Hematopoietic multipotent progenitor cell (in vitro differentiated cells): ENCODE measurements around the gene PODXL2. TPM values are rescaled to one million over a fixed set of nuclear protein-coding genes. Genes with fewer than 3 reads are reported as not detected.
"Not testable (repeated sequence)": the region's sequence is repeated elsewhere in the genome, so short reads cannot be mapped to it uniquely, and the experiment has no call there.

Experiments used
- DNase-seq, 3 donors: peaks; one replicate each; pipeline ENCODE4 v3.0.0-alpha.2; 2011 to 2015; ENCODE audit warnings: low read depth in 2 of 3, low spot score in 2 of 3
- total RNA-seq: library from RNA; depleted of rRNA; stranded (reverse); fragments of >200 nt; gene quantifications from one replicate; pipeline ENCODE4 v1.2.3, GENCODE V29; 2012

The PODXL2 gene
- total RNA-seq, 1 donor, result 12.4 TPM

DNA sequence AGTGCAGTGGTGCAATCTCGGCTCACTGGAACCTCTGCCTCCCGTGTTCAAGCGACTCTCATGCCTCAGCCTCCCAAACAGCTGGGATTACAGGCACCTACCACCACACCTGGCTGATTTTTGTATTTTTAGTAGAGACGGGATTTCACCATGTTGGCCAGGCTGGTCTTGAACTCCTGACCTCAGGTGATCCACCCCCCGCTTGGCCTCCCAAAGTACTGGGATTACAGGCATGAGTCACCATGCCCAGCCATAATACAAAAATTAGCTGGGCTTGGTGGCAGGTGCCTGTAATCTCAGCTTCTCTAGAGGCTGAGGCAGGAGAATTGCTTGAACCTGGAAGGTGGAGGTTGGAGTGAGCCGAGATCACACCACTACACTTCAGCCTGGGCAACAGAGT is 26.0 kb downstream of the PODXL2 start:
- DNase-seq, result not testable (repeated sequence)

DNA sequence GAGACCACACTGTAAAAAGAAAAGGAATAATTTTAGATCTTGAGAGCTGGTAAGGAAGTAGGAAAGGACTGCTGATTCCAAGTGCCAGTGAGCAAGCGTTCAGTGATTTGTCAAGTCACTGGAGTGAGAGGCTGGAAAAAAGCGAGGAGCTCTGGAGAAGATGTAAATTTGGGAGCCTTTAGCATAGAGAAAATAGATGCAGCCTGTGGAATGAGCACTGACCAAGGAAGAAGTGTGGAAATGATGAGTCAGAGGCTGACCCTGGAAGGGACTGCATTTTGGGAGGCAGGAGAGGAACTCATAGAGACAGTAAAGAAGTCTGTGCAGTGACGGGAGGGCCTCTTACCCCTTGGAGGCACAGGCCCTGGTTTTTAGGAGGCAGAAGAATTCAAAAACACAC is 26.7 kb downstream of the PODXL2 start:
- DNase-seq, result no peak

DNA sequence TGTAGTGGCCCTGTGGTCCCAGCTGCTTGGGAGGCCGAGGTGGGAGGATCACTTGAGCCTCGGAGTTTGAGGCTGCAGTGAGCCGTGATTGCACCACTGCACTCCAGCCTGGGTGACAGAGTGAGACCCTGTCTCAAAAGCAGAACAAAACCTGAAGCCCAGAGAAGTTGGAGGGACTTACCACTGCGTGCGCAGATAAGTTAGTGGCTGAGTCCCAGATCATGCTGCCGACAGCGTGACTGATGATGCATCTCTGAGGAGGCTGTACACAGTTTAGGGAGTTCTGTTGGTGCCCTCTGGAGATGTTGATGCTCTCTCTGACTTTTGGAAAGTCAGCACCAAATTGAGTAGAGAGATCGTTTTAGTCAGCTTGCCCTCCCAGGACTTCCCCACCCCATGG is 27.9 kb downstream of the PODXL2 start:
- no peak for DNase-seq

DNA sequence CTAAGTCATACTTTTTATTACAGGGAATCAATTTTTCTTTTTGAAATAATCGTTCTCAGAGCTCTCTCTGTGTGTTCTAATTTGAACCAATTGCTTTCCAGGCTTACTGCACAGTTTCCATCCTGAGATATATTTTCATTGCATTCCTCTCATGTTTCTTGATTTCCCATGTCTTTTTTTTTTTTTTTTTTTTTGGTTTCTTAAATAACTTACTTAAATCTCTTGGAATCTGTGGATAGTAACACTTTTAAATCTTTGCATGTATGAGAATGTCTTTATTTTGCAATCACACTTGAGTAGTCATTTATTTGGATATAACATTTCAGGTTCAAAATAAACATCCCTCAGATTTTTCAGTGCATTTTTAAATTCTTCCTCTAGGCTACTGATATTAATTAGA is 29.2 kb downstream of the PODXL2 start:
- no peak for DNase-seq

- no peak for DNase-seq
Observed at GRCh38 chr3:127660621-127661251, 31.8 kb downstream of the PODXL2 start.

DNA sequence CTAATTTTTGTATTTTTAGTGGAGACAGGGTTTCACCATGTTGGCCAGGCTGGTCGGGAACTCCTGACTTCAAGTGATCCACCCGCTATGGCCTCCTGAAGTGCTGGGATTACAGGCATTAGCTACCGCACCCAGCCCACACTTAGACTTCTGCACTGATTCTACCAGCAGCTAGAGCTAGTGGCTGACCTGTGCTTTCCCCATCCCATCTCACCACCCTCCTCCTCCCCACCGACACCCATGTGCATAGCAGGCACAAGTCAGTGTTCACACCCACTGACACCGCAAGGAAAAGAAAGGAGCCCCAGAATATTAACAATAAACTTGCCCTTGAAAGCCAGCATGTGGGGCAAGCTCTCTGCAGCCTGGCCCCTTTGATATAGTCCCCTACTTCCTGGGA is 32.6 kb downstream of the PODXL2 start:
- DNase-seq, result no peak

DNA sequence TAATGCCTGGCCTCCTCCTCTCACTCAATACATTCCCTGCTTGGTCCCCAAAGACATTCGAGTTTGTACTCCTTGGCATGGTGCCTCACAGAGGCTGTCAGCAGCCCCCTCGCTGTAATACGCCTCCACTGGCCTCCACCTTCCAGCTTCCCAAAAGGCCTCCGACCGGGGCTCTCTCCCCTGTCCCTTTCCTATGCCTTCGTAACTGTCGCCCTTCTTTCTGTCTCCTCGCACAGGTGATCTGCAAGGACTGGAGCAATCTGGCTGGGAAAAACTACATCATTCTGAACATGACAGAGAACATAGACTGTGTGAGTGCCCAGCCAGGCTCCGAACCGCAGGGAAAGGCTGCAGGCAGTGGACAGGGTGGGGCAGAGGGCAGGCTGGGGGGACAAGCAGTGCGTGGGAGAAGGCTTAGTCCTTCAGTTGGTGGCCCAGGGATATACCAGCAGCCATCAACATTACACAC is 33.0 kb downstream of the PODXL2 start:
- DNase-seq, result no peak

DNA sequence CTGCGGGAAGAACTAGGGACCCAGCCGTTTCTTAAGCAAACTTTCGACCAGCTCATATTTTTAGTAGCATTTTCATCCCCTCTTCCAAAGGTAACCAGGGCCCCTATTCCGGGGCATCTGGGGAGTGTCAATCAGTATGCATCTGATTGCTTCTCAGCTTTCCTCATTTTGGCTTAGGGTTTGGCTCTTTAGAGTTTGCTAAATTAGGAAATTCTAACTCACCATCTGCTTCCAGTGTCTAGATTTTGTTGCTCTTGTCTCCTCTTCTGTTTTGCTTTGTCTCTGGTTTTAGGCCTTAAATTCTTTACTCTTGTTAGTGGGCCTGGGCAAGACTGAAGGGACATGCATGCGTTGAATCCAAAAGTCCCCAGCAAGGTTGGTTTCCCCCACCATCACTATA is 34.2 kb downstream of the PODXL2 start:
- DNase-seq, result no peak

GRCh38 chr3:127665165-127665564 is 36.2 kb downstream of the PODXL2 start:
- no peak for DNase-seq

DNA sequence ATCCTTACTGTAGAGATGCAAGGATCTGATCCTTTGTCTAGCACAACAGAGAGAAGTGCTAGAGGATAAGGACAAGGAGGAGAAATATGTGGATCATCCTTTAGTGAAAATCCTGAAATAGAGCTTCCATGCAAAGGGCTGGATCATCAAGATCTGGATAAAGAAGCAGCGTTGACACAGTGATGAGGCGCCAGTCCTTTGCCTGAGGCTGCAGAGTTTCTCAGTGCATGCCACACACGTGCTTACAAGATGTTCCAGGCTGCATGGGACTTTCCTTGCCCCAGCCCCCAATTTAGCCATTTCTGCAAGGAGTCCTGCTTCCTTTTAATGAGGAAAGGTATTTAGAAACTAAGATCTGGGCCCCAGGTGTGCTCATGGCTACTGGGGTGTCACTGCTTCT is 36.6 kb downstream of the PODXL2 start:
- DNase-seq, result no peak

- no peak for DNase-seq
Observed at GRCh38 chr3:127666676-127667075, 37.7 kb downstream of the PODXL2 start.

DNA sequence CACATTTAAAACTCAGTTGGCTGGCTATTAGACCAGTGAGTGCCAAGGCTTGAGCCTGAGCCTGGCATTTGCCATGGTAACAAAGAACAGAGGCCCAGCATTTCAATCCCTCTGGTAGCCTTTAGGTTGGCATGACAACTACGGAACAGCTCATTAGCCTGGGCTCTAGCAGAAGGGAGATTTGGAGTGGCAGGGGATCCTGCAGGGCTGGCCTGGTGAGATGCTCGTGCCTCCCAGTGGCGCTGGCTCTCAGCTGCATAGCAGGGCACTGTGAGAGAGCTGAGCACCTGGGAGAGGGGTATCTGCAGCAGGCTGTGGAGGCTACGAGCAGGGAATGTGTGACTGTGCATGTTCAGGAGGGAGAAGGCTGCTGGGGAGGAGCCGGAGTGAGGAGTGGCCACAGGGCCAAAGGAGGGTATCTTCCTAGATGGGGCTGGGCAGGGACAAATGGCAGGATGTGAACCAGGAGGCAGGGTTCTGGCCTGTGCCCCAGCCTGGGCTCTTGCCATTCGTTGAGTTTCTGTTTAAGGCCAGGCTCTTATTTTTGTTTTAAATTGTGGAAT is 38.2 kb downstream of the PODXL2 start:
- DNase-seq, result no peak

GRCh38 chr3:127668906-127669305 is 39.9 kb downstream of the PODXL2 start:
- no peak for DNase-seq

DNA sequence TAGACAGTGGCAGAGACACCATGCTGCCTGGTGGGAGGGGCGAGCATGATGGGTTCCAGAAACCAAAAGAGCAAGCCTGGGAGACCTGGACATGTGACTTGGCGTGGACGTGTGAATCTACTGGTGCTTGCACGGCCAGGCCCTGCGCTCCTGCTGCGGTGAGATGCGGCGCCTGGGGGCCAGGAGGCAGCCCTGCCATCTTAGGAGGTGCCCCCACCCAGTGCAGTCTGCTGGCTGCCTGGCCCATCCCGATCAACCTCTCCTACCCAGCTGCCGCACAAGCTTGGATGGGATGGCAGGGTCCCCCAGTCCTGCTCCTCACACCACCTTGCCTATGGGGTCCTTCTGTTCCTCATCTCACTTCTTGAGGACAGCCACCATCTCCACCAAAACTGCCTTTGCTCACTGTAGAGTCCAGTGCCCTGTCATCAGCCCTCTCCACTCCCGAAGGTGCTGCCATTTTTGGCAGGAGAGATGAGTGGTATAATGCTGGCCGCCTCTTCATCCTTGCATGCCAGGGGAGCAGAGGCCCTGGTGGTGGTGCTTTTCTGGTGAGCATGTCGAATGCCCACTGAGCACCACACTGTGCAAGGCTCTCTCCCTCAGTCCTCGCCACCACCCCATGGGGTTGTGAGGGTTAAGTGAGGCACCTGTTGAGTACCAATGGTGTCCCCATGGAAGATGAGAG is 40.7 kb downstream of the PODXL2 start:
- DNase-seq, result no peak

DNA sequence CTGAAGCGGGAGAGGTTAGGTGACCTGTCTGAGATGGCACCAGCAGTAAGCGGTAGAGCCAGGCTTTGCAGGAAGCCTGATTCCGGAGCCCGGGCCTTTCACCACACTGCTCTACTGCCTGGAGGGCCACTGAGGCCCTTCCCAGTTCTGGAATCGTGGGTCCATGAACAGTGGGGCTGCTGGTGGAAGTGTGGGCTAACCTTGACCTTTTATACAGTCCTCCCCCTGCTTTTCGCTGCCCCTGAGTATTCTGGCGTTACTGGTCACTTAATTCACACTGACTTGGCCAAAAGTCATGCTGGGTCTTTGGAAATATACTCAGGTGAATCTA is 41.2 kb downstream of the PODXL2 start:
- DNase-seq, result no peak

- no peak for DNase-seq
Observed at GRCh38 chr3:127670761-127671522, 42.0 kb downstream of the PODXL2 start.

DNA sequence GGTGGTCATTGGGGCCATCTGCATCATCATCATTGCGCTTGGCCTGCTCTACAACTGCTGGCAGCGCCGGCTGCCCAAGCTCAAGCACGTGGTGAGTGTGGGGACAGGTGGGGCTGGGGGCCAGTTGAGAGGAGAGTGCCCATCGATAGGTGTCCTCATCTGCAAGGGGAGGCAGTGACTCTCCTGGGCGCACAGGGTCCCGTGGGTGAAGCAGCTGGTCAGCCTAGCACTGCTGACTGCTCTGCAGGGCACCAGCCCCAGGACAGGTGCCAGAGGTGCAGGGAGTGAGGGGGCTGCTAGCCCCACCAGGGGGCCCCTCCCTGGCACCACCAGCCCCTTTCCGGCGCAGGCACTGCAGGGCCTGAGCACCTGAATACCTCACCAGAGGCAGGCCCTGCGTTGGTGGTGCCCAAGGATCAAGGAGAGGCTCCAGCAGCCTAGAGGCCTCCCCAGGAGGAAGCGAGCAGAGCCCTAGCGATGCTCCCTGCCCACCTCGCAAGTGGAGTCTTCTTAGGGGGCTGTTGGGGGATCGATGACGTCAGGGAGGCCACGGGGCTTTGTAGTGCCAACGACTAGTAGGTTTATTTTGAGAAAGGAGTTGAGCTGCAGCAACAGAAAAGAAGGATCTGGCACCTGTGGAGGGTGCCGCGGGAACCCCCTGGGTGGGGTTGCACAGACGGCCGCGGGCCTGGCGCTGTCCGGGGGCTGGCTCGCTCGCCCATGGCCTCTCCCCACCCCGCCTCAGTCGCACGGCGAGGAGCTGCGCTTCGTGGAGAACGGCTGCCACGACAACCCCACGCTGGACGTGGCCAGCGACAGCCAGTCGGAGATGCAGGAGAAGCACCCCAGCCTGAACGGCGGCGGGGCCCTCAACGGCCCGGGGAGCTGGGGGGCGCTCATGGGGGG is 42.8 kb downstream of the PODXL2 start:
- peak in 2 of 3 donors; percentile 38 to 64 for DNase-seq

DNA sequence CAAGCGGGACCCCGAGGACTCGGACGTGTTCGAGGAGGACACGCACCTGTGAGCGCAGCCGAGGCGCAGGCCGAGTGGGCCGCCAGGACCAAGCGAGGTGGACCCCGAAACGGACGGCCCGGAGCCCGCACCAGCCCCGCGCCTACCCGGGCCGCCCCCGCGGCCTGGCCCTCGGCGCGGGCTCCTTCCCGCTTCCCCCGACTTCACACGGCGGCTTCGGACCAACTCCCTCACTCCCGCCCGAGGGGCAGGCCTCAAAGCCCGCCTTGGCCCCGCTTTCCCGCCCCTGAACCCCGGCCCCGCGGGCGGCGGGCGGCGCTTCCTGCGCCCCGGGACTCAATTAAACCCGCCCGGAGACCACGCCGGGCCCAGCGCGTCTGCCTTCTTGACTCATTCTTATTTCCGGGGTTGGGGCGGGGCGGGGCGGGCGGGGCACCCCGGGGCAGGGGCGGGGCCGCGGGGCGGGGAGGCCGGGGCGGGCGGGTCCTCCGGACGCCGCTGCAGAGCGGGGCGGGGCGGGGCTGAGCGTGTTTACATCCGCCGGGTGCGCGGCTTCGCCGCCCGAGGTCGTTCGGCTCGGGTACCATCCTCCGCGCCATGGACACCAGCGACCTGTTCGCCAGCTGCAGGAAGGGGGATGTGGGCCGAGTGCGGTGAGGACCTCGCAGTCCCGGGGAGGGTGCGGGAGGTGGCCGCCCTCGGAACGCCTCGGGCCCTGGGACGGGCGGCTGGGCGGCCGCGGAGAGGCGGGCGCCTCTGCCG is 43.6 kb downstream of the PODXL2 start, which contains the start of gene ABTB1:
Gene ABTB1 (plus strand): TSS at position 524 of the 762 bp plus-strand sequence. CDS start 74 bp downstream, at position 598.
- DNase-seq, result peak; percentile 69 to 80 (median 74)
